Activated CD8-positive, alpha-beta memory T cell treated with anti-CD3 and anti-CD28 coated beads, Interleukin-2, amount 50 U/mL, for 24 hours (primary cell): Measurements from ENCODE around the gene STAC3.
A peak's percentile ranks its signal among the peaks of the same experiment; 100 is the strongest.

Experiments used
- DNase-seq: peaks from one replicate; pipeline ENCODE4 v3.0.0-alpha.2; 2020; ENCODE audit errors: extremely low read depth

Gene STAC3

DNA sequence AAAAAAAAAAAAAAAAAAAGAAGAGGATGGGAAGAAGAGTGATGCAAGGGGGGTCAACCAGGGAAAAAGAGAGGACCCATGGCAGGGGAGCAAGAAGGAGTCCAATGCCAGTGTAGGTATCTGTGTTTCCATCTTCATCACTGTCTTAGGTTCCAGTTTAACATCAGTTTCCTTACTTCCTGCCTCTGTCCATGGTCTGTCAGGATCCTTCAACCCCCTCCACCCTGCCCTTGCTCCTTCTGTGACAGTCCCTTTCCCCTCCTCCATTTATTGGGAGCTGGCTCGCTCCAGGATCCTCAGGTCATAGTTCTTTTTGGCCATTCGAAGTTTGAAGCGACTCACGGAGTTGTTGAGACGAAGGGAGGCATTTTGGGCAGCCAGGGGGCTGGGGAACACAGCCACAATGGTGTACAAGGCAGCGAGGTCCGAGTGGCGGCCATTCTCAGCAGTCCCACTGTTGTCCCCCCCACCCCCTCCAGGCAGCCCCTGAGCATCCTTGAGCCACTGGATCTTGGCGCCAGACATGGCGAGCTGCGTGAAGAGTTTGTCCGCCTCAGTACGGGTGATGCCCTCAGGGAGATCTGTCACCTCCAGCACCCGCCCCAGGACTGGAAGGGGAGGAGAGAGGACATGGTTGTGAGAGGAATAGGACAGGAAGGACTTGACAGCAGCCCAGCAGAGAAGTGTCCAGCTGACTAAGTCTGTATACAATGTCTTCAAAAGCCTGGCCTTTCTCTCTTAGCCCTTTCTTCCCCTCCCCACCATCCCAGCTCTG, 3.7 kb upstream of the STAC3 start:
- no peak for DNase-seq

DNA sequence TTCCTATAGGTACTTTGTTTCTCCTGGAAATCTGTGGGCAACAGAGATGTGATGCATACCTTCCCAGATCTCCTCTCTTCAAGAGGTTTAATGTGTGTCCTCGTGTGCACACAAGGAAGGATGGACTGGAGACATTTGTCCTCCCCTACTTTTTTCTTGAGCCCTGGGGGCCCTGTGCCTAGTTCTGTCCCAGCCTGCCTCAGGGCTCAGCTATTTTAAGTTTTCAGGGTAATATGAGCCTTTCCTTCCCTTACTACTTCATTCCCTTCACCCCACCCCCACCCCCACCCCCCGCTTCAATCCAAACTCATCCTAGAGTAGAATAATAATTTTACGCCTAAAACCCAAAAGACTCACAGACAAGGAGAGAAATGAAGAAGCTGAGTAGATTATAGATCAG, 446 bp downstream of the STAC3 start:
- DNase-seq: no peak

DNA sequence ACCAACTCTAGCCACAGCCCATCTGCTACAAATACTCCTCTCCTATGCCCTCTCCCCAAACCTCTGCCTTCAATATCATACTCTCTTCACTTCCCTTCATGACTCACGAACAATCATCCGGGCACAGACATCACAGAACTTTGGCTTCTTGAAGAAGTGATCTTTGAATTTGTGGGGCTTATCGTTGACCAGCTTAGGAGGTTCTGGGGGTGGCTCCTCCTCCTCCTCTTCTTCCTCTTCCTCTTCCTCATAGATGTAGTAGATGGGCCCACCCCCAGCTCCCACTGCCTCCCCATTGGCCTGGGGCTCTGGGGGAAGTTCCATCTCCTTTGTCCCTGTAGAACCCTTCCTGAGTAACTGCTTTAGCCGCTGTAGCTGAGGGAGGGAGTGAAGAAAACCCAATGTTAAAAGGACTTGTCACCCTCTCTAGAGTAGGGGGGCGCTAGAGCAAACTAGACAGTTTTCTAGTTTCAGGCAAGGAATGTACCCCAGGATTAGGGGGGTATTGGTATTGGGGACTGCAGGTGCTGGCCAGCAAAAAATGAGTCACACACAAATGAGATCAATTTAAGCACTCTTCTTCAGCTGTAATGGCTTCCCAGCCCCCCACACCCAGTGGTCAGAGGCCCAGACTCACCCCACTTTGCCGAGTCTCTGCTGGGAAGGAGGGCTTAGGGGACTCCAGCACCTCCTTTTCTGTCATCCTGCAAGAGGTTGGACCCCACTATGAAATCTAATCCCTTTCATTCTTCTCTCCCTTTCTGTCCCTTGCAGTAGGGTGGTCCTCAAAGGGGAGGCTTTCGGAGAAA, 1.8 kb downstream of the STAC3 start:
- DNase-seq: no peak

DNA sequence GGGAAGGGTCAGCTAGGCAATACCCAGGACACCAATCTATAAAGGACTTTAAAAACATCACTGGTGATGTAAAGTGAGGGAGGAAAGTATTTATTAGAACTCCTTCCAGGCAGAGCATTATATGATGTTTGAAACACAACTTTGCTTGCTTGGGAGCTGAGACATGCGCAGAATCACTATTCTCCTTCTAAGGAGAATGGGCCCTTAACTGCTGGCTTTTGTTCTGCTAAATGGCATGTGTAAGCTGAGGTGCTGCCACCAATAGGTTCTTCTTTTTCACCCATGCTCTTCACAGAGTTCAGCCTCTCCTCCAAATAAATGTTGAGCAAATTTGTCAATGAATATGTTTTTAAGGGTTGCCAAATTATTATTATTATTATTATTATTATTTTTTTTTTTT, 3.9 kb downstream of the STAC3 start:
- DNase-seq: no peak

DNA sequence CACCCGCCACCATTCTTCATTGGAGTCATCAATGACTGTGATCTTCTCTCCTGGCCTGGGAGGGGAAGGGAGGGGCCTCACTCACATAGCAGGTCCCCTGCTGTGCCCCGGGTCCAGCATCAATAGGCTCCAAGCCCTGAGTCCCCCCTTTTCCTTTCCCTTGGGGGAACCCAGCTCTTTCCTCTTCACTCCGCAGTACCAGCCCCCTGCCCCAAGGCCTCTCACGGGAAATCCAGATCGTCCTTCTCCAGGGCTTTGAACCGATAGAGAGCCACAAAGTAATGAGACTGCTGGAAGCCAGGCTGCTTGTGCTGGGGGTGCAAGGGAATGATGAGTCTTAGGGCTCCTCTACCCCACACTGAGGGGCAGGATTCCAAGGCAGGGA, 6.7 kb downstream of the STAC3 start:
- no peak for DNase-seq

DNA sequence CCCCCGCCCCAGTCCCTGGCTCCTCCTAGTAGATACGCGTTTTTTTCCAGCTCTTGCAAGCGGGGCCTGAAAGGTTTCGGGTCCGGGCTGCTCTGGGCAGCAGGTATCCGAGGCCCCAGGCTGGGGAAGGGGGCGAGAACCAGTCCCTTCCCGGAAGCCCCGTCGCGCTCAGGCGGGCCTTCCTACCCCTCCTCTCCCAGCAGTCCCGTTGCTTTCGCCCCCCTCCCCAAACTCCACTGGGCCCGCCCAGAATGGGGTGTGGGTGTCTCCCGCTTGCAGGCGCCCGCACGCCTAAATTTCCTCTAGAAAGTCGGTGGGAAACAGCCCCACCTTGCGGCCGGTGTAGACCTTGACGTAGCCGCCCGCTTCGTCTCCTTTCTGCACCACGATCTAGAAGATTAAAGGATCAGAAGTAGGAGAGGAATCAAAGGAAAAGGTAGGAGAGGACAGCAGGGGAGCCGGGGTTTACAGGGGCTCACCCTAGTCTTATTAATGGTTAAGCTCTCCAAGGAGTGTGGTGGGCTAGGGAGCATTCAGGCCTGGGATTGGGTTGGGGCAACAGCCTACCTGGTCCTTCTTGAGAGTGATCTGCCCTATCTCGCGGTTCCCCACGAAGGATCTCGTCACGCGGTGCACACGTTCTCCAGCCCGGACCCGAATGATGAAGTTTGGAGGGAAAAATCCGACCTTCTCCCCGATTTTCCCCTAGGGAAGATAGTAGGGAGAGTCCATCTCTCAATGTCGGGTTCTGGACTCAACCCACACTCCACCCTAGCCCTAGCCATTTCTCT, 7.3 kb downstream of the STAC3 start:
- DNase-seq: peak; percentile 45

DNA sequence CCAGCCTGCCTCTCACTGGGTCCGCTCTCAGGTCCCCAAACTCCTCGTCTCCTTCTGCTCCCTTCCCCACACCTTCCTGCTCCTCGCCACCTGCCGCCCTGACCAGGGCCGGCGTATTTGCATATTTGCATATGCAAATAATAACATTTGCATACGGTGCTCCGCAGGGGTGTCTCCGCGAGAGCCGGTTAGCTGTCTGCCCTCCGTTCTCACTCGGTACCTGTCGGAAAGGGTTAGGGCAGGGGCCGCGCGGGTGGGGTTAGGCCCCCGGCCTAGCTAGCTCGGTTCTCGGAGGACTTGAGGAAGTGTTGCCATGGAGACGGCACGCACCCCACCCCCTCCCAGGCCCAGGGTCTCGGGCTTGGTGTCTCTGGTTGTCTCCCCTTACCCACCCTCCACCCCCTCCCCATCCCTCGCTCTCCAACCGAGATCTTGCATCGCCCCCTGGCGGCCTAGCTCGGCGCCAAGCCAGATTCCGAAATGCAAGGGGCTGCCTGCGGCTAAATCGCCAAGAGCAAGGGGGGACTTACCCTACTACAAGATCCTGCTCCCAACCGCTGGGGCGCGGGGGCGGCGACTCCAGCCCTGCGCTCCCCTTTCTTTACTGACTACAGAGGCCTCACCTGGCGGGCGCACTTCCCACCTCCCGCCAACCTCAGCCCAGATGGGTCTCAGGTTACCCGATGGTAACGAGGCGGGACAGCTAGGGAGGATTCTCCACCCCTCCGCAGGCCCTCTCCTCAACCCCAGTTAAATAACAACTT, 8.1 kb downstream of the STAC3 start:
- no peak for DNase-seq

DNA sequence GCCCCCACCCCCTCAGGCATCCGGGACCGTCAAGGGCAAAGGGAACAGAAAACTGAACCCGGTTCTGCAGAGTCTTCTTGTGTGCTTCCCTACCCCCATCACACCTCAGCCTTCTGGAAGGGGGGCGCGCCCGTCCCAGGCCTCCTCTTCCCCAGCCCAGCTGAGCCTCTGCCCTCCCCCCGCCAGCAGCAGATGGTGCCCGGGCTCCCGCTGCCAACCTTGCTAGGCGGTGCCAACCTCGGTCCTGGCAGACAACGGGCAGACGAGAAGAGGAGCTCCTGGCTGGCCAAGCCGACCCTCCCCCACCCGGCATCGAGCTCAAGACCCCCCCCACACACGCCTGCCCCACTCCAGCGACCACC, 8.7 kb downstream of the STAC3 start:
- DNase-seq: no peak

DNA sequence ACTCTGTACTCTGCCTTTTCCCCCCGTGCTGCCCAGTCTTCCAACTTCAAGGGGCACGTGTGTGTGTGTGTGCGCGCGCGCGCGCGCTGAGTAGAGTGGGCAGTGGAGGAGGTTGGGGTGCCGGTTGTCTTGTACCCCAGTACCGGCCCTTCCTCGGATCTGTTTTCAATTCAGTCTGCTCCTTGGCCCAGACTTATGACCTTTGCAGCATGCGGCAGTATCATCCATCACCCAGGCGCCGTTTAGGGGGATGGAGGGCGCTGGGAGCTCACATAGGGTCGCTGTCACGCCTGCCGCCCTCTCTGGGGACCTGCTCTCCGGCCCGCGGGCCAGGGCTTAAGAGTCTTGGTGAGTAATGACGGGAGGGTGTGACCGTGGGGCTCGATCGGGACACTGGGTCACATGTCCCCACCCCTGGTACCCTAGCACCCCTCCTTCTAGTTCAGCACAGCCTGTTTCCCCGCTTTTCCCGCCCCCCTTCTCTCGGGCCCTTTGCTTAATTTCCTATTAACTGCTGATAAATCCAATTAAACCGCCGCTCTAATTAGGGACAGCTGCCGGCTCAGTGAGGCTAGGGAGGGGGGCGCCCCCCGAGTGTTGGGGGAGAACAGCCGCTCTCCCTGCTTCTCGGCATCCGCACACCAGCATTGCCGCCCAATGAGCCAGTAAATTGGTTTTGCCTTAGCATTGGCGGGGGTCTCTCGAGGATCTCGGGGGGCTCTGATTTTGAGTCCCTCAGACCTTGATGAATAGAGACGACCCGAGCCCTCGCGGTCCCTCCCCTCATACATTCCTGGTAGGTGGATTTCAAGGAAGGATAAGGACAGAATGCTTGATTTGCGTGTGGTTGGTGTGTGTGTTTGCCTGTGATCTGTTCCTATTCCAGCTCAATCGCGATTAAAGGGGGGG, 9.3 kb downstream of the STAC3 start:
- no peak for DNase-seq

DNA sequence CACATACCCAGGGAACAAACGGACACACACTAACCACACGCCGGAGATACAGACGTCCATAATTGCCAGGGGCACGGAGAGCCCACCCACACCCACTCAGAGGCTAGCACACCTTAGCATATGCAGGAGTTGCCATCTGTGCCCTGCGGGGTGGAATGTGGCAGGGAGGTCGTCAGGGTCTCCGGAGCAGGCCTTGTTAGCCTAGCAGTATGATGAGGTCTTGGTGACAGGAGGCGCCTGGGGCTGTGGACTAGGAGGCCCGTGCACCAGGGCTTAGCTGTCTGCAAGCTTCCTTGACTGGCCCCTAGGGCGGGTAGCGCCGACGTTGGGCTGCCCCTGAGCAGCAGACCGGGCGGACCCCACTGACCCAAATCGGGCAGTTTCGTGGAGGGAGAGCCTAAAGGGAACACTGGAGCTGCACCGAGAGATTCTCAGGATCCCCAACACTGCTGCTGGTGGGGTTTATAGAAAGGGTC, 10.0 kb downstream of the STAC3 start:
- no peak for DNase-seq

DNA sequence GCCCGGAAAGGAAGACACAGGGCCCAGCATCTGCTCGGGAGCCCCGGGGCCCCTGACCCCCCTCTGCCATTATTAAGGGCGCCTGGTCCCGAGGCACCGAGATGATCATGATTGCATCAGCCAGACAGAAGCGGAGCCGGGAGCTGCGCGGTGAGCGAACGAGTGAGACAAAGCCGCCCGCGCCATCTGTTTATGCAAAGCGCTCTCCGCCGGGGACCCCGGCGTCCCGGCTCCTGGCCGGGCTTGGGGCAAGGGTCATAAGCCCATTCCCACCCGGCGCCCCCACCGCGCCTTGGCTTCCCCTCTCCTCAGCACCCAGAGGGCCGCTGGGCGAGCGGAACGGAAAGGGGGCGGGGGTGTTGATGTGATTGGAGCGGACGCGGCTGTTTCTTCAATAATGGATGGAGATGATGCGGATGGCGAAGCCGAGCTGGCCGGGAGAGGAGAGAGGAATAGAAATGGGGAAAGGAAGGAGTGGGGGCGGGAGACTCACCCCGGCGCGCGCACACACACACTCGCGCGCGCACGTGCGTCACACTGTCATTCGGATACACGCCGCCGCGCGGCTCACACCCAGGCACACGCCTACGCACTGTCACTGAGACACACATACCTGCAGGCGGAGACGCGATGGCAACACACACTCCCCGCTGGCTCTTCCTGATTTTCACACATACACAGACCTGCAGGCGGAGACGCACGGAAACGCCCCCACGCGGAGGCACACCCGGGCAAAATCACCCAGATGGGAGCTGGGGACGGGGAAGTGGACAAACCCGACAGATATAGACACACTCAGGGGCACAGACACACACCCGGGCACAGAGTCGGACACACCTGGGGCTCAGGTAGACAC, 10.7 kb downstream of the STAC3 start:
- no peak for DNase-seq

DNA sequence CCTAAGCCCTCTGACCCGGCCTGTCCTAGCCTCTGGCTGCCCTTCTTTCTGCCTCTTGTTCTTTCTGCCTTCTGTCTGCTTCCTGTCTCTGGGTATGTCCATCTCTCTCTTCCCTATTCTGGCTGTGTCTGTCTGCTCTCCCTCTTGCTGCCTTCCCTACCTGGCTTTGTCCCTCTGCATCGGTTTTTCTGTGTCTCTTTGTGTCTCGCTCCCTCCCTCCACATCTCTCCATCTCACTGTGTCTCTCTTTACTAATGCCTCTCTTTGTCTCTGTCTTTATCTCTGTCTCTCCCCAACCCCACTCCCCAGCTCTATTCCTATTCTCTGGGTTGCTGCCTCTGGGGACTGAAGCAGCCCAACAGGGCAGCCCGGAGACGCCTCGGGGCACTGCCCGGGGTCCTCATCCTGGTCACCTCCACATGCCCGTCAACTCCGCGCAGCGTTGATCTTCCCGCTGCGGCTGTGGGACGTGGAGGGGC, 11.4 kb downstream of the STAC3 start:
- DNase-seq: no peak

DNA sequence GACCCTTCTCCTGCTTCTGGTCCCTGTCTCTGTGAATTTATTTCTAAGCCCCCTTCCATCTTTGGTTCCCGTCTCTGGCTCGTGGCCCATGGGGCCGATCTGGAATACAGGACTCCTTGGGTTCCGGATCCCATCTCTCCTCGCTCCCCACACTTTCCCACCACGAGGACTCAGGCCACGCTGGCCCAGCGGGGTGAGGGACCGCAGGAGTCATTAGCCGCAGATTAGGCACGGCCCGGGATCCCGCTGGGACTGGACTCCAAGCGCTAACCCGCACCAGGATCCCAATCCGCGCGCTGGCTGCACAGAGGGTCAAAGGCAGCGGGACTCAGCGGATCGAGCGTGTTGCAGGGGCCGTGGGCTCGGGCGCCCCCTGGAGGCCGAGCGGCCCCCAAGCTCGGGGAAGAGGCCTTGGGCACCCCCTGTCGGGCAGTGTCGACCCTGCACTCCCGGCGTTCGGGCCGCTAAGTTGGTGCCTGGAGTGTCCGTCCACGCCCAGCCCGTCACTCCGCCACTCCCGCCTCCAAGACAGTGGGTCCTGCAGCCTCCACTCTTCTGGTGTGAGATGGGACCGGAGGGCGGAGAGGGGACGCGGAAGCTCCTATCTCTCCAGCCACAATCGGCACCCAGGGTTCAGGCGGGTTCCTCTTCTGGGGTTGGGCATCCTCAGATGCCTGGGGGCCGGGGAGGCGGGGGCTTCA, 12.0 kb downstream of the STAC3 start:
- peak; percentile 62 for DNase-seq

DNA sequence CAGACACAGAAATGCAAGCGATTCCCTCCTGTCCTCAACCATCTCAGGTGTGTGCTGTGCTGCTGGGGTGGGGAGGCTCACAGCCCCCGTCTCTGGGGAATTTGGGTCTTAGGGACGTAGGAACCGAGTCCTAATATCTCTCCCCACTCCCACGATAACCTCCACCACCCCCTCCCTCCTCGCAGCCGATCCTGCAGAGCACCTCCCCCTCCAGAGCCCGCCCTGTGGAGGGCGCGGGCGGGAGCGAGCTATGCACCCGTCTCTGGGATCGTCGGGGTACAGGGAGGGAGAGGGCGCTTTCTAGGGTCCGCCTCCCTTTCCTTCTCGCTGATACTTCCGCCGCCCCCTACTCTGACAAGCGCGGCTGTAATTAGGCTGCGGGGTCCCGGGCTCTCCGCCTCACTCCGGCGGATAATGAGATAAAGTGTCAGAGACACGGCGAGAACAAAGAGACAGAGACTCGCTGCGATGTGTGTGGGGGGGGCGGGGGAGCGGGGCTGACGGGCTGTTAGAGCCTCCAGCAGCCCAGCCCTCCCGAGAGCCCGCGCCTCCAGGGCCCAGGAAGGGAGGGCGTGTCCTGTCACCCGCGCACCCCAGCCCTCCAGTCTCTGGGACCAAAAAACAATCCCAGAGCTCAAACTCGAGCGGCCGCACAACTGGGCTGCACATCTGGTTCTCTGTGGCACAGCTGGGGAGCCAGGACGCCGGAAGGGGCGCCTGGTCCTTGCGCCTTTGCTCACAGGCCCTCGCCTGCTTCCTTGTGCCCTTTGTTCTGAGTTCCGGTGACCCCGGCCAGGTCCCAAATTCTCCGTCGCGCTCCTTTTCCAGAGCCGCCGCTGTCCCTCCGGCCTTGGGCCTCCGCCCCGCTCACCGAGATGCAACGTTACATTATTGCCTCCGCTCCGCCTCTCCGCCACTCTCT, 12.8 kb downstream of the STAC3 start:
- DNase-seq: no peak

DNA sequence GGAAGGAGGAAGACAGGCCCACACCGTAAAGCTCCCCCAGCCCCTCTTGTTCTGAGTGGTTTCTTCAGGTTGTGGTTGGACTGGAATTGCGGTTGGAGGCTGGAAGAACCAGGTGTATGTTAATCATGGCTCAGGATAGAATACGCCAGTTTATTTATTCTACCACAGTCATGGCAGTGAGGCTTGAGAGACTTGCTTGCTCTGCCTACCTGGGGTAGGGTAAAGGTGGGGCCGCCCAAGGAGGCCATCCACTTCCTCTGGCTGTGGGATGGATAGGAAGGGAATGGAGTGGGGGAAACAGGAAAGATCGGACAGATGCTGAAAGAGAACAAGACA, 13.4 kb downstream of the STAC3 start:
- no peak for DNase-seq

DNA sequence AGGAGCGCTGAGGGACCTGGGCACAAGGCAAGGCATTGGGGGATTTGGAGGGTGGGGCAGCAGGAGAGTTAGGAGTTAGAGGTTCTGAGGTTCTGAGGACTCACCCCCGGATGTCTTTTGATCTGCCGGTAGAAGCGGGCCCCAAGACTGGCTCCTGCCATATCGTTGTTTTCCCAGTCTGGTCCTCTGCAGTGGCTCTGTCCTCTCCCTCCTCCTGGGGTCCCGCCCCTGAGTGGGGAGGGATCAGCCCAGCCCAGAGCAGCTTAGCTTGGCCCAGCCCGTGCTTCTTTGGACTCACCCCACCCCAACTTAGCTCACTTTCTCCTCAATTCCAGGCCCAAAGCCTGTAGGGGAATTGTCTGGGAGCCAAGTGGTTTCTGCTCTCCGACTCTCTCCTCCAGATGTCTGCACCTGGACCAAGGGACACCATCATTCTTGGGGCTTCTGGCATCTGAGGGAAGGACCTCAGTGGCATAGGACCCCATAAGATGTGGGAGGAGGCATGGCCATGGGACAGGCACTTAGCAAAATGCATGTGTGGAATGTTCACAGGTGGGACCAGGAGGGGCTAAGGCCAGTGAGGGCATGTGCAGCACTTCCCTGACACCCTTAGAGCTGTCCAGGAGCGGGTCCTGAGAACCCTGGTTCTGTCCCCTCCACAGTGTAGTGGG, 13.9 kb downstream of the STAC3 start:
- no peak for DNase-seq

DNA sequence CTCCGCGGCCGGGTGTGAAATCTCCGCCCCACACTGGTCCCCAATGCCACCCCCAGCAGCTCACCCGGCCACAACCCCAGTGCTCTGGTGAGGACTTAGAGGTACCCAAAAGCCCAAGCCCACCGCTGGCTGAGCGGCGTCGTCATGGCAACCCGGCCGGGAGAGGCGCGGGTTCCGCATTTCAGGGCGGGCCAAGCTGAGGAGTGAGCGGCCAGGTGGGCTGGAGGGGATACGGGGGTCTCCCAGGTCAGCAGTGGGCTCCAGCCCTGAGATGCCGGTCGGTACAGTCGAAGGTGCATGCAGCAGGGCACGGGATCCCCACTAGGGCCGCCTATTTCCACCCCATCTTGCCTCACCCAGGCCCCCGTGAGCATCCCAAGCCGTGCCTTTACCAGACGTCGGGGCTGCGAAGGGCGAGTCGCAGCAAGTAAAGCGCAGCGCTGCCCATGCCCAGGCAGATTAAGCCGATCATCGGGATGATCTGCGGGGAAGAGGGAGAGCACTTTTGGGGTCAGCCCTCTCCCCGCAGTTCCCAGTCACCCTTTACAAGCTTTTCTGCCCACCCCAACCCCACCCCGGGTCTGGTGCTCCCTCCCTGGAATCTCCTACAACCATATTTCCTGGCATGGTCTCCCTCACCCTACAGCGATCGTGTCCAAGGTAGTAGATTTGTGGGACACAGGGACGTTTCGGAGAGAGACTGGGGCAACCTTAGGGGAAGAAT, 14.6 kb downstream of the STAC3 start:
- no peak for DNase-seq
